Measurements from ENCODE around the gene AHCYL2.

DNA sequence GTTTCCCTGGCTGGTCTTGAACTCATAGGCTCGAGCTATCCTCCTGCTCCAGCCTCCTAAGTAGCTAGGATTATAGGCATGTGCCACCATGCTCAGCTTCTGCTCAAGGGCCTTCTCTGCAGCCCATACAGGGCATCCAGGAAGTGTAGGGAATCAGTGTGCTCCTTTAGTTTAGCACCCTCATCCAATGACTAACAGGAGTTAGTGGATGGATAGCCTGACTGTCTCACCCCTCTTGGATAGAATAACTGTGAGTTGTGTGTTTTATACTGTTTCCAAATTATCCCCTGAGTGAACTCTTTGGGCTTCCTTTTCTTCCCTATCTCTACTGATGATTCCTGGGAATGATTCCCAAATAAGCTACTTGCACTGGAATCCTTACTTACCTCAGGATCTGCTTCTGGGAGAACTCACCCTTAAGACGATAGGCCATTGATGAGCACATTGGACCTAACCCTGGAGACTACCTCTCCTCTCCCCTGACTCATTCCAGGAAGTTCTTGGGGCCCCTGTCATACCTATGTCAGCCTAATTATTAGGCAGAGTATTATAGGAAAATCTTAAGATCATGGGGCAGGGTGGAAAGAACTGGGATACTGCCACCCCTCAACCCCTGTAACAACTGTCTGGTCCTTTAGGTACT, 227.9 kb downstream of the AHCYL2 start:
- TF ChIP-seq, protein P1, sequence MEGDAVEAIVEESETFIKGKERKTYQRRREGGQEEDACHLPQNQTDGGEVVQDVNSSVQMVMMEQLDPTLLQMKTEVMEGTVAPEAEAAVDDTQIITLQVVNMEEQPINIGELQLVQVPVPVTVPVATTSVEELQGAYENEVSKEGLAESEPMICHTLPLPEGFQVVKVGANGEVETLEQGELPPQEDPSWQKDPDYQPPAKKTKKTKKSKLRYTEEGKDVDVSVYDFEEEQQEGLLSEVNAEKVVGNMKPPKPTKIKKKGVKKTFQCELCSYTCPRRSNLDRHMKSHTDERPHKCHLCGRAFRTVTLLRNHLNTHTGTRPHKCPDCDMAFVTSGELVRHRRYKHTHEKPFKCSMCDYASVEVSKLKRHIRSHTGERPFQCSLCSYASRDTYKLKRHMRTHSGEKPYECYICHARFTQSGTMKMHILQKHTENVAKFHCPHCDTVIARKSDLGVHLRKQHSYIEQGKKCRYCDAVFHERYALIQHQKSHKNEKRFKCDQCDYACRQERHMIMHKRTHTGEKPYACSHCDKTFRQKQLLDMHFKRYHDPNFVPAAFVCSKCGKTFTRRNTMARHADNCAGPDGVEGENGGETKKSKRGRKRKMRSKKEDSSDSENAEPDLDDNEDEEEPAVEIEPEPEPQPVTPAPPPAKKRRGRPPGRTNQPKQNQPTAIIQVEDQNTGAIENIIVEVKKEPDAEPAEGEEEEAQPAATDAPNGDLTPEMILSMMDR (conservative IDR thresholded peaks at IDR 0.05; ENCODE audit: low read length) = no peak
- TF ChIP-seq EZH2phosphoT487 (IDR thresholded peaks at IDR 0.05; ENCODE audit: borderline replicate concordance) = no peak

Measured in Loucy (cell line).